ENCODE data around the gene ARHGEF38.

Gene ARHGEF38

DNA sequence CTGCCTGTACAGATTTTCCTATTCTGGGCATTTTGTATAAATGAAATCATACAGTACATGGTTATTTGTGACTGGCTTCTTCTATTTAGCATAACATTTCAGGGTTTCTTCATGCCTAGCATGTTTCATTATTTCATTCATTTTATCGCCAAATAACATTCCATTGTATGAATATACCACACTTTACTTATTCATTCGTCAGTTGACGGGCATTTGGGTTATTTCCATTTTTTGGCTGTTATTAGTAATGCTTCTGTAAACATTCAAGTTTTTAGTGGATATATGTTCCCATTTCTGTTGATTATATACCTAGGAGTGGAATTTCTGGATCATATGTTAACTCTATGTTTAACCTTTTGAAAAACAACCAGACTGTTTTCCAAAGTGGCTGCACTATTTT is 108.6 kb downstream of the ARHGEF38 start (continued):
- TF ChIP-seq, protein P1, sequence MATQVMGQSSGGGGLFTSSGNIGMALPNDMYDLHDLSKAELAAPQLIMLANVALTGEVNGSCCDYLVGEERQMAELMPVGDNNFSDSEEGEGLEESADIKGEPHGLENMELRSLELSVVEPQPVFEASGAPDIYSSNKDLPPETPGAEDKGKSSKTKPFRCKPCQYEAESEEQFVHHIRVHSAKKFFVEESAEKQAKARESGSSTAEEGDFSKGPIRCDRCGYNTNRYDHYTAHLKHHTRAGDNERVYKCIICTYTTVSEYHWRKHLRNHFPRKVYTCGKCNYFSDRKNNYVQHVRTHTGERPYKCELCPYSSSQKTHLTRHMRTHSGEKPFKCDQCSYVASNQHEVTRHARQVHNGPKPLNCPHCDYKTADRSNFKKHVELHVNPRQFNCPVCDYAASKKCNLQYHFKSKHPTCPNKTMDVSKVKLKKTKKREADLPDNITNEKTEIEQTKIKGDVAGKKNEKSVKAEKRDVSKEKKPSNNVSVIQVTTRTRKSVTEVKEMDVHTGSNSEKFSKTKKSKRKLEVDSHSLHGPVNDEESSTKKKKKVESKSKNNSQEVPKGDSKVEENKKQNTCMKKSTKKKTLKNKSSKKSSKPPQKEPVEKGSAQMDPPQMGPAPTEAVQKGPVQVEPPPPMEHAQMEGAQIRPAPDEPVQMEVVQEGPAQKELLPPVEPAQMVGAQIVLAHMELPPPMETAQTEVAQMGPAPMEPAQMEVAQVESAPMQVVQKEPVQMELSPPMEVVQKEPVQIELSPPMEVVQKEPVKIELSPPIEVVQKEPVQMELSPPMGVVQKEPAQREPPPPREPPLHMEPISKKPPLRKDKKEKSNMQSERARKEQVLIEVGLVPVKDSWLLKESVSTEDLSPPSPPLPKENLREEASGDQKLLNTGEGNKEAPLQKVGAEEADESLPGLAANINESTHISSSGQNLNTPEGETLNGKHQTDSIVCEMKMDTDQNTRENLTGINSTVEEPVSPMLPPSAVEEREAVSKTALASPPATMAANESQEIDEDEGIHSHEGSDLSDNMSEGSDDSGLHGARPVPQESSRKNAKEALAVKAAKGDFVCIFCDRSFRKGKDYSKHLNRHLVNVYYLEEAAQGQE (tag by site-specific recombination; IDR thresholded peaks at IDR 0.05), result no peak
- TF ChIP-seq OVOL3 (tag by site-specific recombination; IDR thresholded peaks at IDR 0.05), result no peak
- TF ChIP-seq KLF8 (tag by site-specific recombination; IDR thresholded peaks at IDR 0.05), result no peak
- TF ChIP-seq, protein P2, sequence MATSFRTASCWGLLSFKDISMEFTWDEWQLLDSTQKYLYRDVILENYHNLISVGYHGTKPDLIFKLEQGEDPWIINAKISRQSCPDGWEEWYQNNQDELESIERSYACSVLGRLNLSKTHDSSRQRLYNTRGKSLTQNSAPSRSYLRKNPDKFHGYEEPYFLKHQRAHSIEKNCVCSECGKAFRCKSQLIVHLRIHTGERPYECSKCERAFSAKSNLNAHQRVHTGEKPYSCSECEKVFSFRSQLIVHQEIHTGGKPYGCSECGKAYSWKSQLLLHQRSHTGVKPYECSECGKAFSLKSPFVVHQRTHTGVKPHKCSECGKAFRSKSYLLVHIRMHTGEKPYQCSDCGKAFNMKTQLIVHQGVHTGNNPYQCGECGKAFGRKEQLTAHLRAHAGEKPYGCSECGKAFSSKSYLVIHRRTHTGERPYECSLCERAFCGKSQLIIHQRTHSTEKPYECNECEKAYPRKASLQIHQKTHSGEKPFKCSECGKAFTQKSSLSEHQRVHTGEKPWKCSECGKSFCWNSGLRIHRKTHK (tag by site-specific recombination; IDR thresholded peaks at IDR 0.05), result no peak
- TF ChIP-seq, protein P3, sequence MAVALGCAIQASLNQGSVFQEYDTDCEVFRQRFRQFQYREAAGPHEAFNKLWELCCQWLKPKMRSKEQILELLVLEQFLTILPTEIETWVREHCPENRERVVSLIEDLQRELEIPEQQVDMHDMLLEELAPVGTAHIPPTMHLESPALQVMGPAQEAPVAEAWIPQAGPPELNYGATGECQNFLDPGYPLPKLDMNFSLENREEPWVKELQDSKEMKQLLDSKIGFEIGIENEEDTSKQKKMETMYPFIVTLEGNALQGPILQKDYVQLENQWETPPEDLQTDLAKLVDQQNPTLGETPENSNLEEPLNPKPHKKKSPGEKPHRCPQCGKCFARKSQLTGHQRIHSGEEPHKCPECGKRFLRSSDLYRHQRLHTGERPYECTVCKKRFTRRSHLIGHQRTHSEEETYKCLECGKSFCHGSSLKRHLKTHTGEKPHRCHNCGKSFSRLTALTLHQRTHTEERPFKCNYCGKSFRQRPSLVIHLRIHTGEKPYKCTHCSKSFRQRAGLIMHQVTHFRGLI (tag by site-specific recombination; IDR thresholded peaks at IDR 0.05), result no peak
- TF ChIP-seq EGR2 (tag by site-specific recombination; IDR thresholded peaks at IDR 0.05; ENCODE audit: low read depth), result no peak
- TF ChIP-seq, protein P4, sequence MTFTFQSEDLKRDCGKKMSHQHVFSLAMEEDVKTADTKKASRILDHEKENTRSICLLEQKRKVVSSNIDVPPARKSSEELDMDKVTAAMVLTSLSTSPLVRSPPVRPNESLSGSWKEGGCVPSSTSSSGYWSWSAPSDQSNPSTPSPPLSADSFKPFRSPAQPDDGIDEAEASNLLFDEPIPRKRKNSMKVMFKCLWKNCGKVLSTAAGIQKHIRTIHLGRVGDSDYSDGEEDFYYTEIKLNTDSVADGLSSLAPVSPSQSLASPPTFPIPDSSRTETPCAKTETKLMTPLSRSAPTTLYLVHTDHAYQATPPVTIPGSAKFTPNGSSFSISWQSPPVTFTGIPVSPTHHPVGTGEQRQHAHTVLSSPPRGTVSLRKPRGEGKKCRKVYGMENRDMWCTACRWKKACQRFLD (tag by site-specific recombination; IDR thresholded peaks at IDR 0.05), result no peak
- TF ChIP-seq, protein P5, sequence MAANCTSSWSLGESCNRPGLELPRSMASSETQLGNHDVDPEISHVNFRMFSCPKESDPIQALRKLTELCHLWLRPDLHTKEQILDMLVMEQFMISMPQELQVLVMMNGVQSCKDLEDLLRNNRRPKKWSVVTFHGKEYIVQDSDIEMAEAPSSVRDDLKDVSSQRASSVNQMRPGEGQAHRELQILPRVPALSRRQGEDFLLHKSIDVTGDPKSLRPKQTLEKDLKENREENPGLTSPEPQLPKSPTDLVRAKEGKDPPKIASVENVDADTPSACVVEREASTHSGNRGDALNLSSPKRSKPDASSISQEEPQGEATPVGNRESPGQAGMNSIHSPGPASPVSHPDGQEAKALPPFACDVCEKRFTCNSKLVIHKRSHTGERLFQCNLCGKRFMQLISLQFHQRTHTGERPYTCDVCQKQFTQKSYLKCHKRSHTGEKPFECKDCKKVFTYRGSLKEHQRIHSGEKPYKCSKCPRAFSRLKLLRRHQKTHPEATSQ (tag by site-specific recombination; IDR thresholded peaks at IDR 0.05), result no peak
- no peak for TF ChIP-seq ZNF629 (tag by site-specific recombination; IDR thresholded peaks at IDR 0.05)
- TF ChIP-seq, protein P6, sequence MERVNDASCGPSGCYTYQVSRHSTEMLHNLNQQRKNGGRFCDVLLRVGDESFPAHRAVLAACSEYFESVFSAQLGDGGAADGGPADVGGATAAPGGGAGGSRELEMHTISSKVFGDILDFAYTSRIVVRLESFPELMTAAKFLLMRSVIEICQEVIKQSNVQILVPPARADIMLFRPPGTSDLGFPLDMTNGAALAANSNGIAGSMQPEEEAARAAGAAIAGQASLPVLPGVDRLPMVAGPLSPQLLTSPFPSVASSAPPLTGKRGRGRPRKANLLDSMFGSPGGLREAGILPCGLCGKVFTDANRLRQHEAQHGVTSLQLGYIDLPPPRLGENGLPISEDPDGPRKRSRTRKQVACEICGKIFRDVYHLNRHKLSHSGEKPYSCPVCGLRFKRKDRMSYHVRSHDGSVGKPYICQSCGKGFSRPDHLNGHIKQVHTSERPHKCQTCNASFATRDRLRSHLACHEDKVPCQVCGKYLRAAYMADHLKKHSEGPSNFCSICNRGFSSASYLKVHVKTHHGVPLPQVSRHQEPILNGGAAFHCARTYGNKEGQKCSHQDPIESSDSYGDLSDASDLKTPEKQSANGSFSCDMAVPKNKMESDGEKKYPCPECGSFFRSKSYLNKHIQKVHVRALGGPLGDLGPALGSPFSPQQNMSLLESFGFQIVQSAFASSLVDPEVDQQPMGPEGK (tag by site-specific recombination; IDR thresholded peaks at IDR 0.05), result no peak

DNA sequence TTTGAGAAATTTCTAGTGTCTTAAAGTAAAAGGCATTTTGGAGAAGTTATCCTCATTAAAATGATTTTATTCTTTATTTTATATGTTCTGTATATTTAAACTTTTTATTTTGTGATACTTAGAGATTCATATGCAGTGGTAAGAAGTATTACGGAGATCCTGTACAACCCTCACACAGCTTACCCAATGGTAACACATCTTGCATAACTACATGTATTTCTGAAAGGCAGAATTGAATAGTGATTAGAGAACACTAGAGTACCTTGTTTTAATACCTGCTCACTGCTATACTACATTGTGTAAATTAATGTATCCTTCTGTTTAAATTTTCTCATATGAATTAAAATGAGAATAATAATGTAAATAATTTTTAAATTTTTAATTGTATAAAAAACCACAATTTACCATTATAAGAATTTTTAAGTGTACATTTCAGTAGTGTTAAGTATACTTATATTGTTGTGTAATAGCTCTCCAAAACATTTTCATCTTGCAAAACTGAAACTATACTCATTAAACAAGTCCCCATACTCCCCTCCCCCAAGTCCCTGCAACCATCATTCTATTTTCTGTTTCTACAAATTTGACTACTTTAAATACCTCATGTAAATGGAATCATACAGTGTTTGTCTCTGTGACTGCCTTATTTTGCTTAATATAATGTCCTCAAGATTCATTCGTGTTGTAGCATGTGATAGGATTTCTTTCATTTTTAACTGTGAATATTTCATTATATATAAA is 110.7 kb downstream of the ARHGEF38 start:
- CTCF ChIA-PET, result no interaction called here

More for the DNA sequence above, 110.7 kb downstream of the ARHGEF38 start:
- no peak overlapping the region for H3K27ac ChIP-seq (ENCODE audit: extremely low read depth, low read depth, low read length)
- POLR2A ChIA-PET, result no interaction called here
- H3K36me3 ChIP-seq (ENCODE audit: control insufficient read depth in 2 of 2, insufficient read depth in 1 of 2, low read length in 2 of 2), result no peaks in the 10 kb centered on the region
- H3K9me3 ChIP-seq (ENCODE audit: control insufficient read depth, insufficient read depth, low read depth, low read length), result no peaks in the 10 kb centered on the region
- no peak overlapping the region for H3K4me3 ChIP-seq (ENCODE audit: low read depth, low read length)
- TF ChIP-seq GFI1B (tag by site-specific recombination; IDR thresholded peaks at IDR 0.05), result no peak
- no peak for TF ChIP-seq ZNF214 (tag by site-specific recombination; IDR thresholded peaks at IDR 0.05; ENCODE audit: borderline replicate concordance)
- no peak for TF ChIP-seq ZNF302 (tag by site-specific recombination; IDR thresholded peaks at IDR 0.05; ENCODE audit: low read depth)
- TF ChIP-seq ZFP3 (tag by site-specific recombination; IDR thresholded peaks at IDR 0.05; ENCODE audit: low read depth), result no peak
- TF ChIP-seq ZNF114 (tag by site-specific recombination; IDR thresholded peaks at IDR 0.05), result no peak
- no peak for TF ChIP-seq PRDM1 (tag by site-specific recombination; IDR thresholded peaks at IDR 0.05)
- TF ChIP-seq ZNF555 (tag by site-specific recombination; conservative IDR thresholded peaks at IDR 0.05), result no peak
- TF ChIP-seq ZNF529 (tag by site-specific recombination; IDR thresholded peaks at IDR 0.05; ENCODE audit: insufficient replicate concordance), result no peak
- TF ChIP-seq GLIS2 (tag by site-specific recombination; IDR thresholded peaks at IDR 0.05), result no peak
- H3K4me1 ChIP-seq (ENCODE audit: control insufficient read depth, insufficient read depth, low read length), result no peaks in the 10 kb centered on the region

Measured in HEK293 (cell line).